ENCODE data around the gene ACTL7B.

- TF ChIP-seq CTCF (IDR thresholded peaks at IDR 0.05), result no peak
- TF ChIP-seq POLR2A (IDR thresholded peaks at IDR 0.05), result no peak
Observed at GRCh38 chr9:108852079-108852478, 3.7 kb downstream of the ACTL7B start.
